Measurements from ENCODE around the gene FAM9C.

DNA sequence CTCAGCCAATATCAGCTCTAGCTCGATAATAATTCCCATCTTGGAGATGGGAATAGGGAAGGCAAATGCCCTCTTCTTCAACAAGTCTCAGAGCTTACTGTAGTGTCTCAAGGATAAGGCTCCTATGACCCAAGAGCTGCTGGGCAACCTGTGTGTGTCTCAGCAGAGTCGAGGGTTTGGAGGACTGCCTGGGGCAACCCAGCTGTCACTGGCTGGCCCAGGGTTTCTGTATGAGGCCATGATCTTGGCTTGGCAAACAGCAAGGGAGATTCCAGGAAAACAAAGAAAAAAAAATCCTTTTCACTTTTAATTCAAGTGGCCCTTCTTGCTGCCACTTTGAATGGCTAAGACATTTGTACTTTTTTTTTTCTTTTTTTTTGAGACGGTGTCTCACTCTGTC lies 35.1 kb downstream of the FAM9C start:
- TF ChIP-seq POLR2A (IDR thresholded peaks at IDR 0.05; ENCODE audit: low read depth, low read length): no peak
- TF ChIP-seq, protein P1, sequence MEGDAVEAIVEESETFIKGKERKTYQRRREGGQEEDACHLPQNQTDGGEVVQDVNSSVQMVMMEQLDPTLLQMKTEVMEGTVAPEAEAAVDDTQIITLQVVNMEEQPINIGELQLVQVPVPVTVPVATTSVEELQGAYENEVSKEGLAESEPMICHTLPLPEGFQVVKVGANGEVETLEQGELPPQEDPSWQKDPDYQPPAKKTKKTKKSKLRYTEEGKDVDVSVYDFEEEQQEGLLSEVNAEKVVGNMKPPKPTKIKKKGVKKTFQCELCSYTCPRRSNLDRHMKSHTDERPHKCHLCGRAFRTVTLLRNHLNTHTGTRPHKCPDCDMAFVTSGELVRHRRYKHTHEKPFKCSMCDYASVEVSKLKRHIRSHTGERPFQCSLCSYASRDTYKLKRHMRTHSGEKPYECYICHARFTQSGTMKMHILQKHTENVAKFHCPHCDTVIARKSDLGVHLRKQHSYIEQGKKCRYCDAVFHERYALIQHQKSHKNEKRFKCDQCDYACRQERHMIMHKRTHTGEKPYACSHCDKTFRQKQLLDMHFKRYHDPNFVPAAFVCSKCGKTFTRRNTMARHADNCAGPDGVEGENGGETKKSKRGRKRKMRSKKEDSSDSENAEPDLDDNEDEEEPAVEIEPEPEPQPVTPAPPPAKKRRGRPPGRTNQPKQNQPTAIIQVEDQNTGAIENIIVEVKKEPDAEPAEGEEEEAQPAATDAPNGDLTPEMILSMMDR (conservative IDR thresholded peaks at IDR 0.05; ENCODE audit: low read depth, low read length): no peak
- no peak for TF ChIP-seq MAZ (IDR thresholded peaks at IDR 0.05; ENCODE audit: borderline replicate concordance, low read depth, low read length)
- no peak for TF ChIP-seq RCOR1 (IDR thresholded peaks at IDR 0.05; ENCODE audit: insufficient replicate concordance, low read length)
- no peak for TF ChIP-seq SMC3 (IDR thresholded peaks at IDR 0.05; ENCODE audit: low read depth, low read length)
- TF ChIP-seq RAD21 (IDR thresholded peaks at IDR 0.05; ENCODE audit: low read length): no peak
- TF ChIP-seq, protein P2, sequence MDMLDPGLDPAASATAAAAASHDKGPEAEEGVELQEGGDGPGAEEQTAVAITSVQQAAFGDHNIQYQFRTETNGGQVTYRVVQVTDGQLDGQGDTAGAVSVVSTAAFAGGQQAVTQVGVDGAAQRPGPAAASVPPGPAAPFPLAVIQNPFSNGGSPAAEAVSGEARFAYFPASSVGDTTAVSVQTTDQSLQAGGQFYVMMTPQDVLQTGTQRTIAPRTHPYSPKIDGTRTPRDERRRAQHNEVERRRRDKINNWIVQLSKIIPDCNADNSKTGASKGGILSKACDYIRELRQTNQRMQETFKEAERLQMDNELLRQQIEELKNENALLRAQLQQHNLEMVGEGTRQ (IDR thresholded peaks at IDR 0.05; ENCODE audit: low read depth, low read length): no peak
